DND-41 (cell line): Measurements from ENCODE around the gene TM4SF4.
"Not testable (repeated sequence)": the region's sequence is repeated elsewhere in the genome, so short reads cannot be mapped to it uniquely, and the experiment has no call there.

Source experiments
- ATAC-seq: fragments of 200-7000 bp; cut with Tn5 transposase; 3 replicates; pipeline ENCODE4 v1.9.1; 2021; ENCODE audit warnings: low read depth; ENCODE audit not compliant: insufficient read depth
- DNase-seq: peaks from one replicate; pipeline ENCODE4 v3.0.0-alpha.2; 2020
- H2AFZ ChIP-seq: 2 replicates; pipeline ENCODE4 v1.6.0; 2012; ENCODE audit warnings: low read depth, low read length
- H3K27ac ChIP-seq: 2 replicates; pipeline ENCODE4 v1.5.1; 2012; ENCODE audit warnings: low read length, inconsistent platforms
- H3K27me3 ChIP-seq: fragments of 200-600 bp; sonication (generic); 2 replicates; pipeline ENCODE4 v1.6.0; 2012; ENCODE audit warnings: low read length, mild to moderate bottlenecking, inconsistent platforms; ENCODE audit not compliant: insufficient read depth, poor library complexity
- H3K36me3 ChIP-seq: 2 replicates; pipeline ENCODE4 v1.5.1; 2012; ENCODE audit warnings: low read length, inconsistent platforms; ENCODE audit not compliant: insufficient read depth
- H3K4me1 ChIP-seq: 2 replicates; pipeline ENCODE4 v1.5.1; 2012; ENCODE audit warnings: mild to moderate bottlenecking, low read length; ENCODE audit not compliant: insufficient read depth
- H3K4me2 ChIP-seq: 2 replicates; pipeline ENCODE4 v1.6.0; 2012; ENCODE audit warnings: mild to moderate bottlenecking, moderate library complexity, low read length, inconsistent platforms; ENCODE audit not compliant: insufficient read depth
- H3K4me3 ChIP-seq, 2 experiments: fragments of 200-600 bp in 1 of 2; shearing (Covaris generic) in 1 of 2; 2 replicates each; pipeline ENCODE4 v1.5.1; 2012 to 2016; ENCODE audit warnings: inconsistent platforms in 2 of 2, low read length in 2 of 2, mild to moderate bottlenecking in 2 of 2, low read depth in 1 of 2, moderate library complexity in 1 of 2
- H3K79me2 ChIP-seq: 2 replicates; pipeline ENCODE4 v1.6.0; 2012; ENCODE audit warnings: low read length, inconsistent platforms; ENCODE audit not compliant: insufficient read depth
- H3K9ac ChIP-seq: 2 replicates; pipeline ENCODE4 v1.6.0; 2012; ENCODE audit warnings: low read depth, mild to moderate bottlenecking, inconsistent platforms, low read length, moderate library complexity
- H3K9me3 ChIP-seq: 2 replicates; pipeline ENCODE4 v1.5.1; 2012; ENCODE audit warnings: low read length, moderate library complexity, mild to moderate bottlenecking, inconsistent platforms; ENCODE audit not compliant: insufficient read depth, severe bottlenecking
- H4K20me1 ChIP-seq: 2 replicates; pipeline ENCODE4 v1.6.0; 2012; ENCODE audit warnings: low read length; ENCODE audit not compliant: insufficient read depth
- CTCF ChIP-seq: IDR thresholded peaks from 2 replicates; pipeline ENCODE4 v1.5.1; 2012; ENCODE audit warnings: borderline replicate concordance, low read length, moderate library complexity, mild to moderate bottlenecking; ENCODE audit not compliant: poor library complexity, severe bottlenecking; ENCODE audit errors: extremely low read depth
- EZH2 ChIP-seq: IDR thresholded peaks from 3 replicates; pipeline ENCODE4 v1.6.1; 2012; ENCODE audit warnings: borderline replicate concordance, low read depth, mild to moderate bottlenecking, moderate library complexity, low read length, inconsistent platforms; ENCODE audit not compliant: severe bottlenecking

Gene TM4SF4

DNA sequence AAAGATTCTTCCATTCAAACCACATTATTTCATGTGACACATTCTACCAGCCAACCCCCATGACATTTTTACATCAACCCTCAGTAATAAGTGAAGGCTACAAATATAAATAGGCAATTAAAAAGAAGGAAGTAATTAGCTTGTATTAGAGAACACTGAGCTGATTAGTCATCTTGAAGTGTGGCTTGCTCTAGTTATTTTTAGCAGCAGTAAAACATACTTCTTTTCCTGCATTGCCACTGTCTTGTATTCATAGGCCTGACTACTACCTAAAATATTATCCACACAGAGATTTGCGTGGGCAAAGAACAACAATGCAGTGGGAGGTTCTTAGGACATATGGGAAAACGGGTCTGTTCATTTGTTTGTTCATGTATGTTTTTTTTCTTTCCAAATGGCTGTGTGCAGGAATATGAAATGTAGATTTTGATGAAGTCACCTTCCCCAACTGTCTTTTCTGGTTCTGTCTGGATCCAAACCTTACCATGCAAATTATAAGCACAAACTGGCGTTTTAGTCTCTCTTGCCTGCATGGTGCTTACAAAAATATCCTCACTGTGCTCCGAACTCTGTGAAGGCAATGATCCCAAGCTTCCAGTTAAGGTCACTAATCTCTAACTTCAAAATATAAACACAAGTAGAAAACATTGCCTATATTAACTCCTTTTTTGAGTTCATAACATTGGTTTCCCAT is 31.5 kb upstream of the TM4SF4 start:
- Histone ChIP-seq H3K27me3 (no peaks in the 10 kb centered on the region), H3K4me2 (no peak overlapping the region), H3K9ac (no peak overlapping the region), H3K36me3 (no peaks in the 10 kb centered on the region), H3K79me2 (no peaks in the 10 kb centered on the region), H3K4me3 (no peak overlapping the region), H4K20me1 (no peaks in the 10 kb centered on the region), H3K9me3 (no peaks in the 10 kb centered on the region), H2AFZ (no peak overlapping the region), H3K4me1 (no peaks in the 10 kb centered on the region), H3K27ac (no peak overlapping the region)
- ATAC-seq (no peak), DNase-seq (no peak)
- TF ChIP-seq EZH2: no peak

DNA sequence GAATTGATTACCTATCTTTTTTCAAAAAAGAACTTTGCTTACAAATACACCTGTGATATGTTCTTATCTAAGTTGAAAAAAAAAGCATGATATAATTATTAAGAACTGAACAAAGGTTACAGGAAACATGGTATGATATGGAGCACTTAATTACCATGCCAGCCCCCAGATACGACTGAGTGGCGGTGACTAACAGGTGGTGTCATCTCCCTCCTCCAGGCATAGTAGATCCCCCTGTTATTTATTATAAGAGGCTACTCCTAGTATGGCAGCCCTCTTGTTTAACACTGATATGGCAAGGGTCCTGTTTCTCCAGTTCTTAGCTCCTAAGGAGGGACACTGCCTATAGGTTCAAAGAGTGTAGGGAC is 31.0 kb upstream of the TM4SF4 start:
- no peak overlapping the region for H3K4me3 ChIP-seq
- ATAC-seq: no peak
- H2AFZ ChIP-seq: no peak overlapping the region
- no peaks in the 10 kb centered on the region for H3K36me3 ChIP-seq
- no peaks in the 10 kb centered on the region for H4K20me1 ChIP-seq
- H3K9ac ChIP-seq: no peak overlapping the region
- DNase-seq: no peak
- no peaks in the 10 kb centered on the region for H3K4me1 ChIP-seq
- no peak overlapping the region for H3K4me2 ChIP-seq
- no peaks in the 10 kb centered on the region for H3K9me3 ChIP-seq
- H3K27me3 ChIP-seq: no peaks in the 10 kb centered on the region
- no peak overlapping the region for H3K27ac ChIP-seq
- TF ChIP-seq CTCF: no peak
- TF ChIP-seq EZH2: no peak
- H3K79me2 ChIP-seq: no peaks in the 10 kb centered on the region

- H2AFZ ChIP-seq, H3K9ac ChIP-seq, H3K27me3 ChIP-seq, H3K36me3 ChIP-seq, ATAC-seq, H3K4me2 ChIP-seq, H3K4me1 ChIP-seq, H4K20me1 ChIP-seq, DNase-seq, H3K27ac ChIP-seq, H3K79me2 ChIP-seq, H3K4me3 ChIP-seq, H3K9me3 ChIP-seq: not testable (repeated sequence)
These were observed 29.6 kb upstream of the TM4SF4 start for GRCh38 chr3:149444867-149445266.

- Histone ChIP-seq H3K9me3 (peaks cover 9% of the 10 kb centered on the region), H3K4me3 (no peak overlapping the region), H4K20me1 (no peaks in the 10 kb centered on the region), H3K4me2 (no peak overlapping the region), H3K36me3 (no peaks in the 10 kb centered on the region), H3K27me3 (no peaks in the 10 kb centered on the region), H3K9ac (no peak overlapping the region), H2AFZ (no peak overlapping the region), H3K4me1 (no peaks in the 10 kb centered on the region), H3K27ac (no peak overlapping the region), H3K79me2 (no peaks in the 10 kb centered on the region)
- no peak for ATAC-seq
- no peak for TF ChIP-seq EZH2
- TF ChIP-seq CTCF: no peak
- no peak for DNase-seq
These were observed 26.1 kb upstream of the TM4SF4 start for GRCh38 chr3:149448331-149448831.
